GM19452 (cell line): ENCODE results near the gene SLC16A13.
"Not testable (repeated sequence)": the region's sequence is repeated elsewhere in the genome, so short reads cannot be mapped to it uniquely, and the experiment has no call there.

Source experiments
- ATAC-seq: cut with Tn5 transposase; IDR thresholded peaks from one replicate; pipeline ENCODE4 v1.9.1; 2021; ENCODE audit not compliant: unreplicated experiment

SLC16A13 gene

GRCh38 chr17:7027335-7027734 is 8.5 kb upstream of the SLC16A13 start:
- no peak for ATAC-seq

DNA sequence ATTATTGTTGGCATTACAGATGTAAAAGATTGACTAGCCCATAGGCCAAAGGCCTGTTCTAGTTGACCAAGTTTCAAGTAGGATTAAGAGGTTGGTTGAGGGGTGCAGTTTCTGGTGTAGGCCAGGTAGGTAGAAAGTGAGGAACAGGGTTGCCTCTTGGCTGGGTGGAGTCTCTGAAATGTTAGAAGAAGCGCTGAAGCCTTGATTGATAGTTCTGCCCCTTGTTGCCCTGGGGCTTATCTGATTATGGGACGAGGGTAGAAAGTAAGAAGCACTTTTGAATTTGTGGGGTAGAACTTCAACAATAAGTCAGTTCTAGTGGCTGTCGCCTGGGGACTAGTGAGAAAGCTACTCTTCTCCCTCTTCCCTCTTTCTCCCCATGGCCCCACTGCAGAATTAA is 6.7 kb upstream of the SLC16A13 start:
- no peak for ATAC-seq

DNA sequence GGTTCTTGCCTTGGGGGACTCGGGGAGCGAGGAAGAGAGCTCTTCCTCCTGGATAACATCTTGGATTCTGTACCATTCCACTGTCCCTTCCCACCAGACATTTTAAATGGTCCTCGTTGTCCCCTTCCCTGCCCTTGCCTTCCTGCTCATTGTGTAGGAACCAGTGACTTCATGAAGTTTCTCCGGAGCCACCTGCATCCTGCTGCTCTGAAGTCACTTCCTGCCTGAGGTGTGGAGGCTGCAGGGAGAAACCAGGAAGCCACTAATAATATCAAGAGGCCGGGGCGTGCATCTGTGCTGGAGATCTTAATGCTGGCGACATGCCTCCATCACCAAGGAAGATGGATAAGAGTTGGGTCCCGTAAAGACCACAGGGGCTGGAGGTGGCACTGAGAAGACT is 6.2 kb upstream of the SLC16A13 start:
- ATAC-seq = no peak

- ATAC-seq = no peak
Measured at GRCh38 chr17:7034955-7035590, 742 bp upstream of the SLC16A13 start.

DNA sequence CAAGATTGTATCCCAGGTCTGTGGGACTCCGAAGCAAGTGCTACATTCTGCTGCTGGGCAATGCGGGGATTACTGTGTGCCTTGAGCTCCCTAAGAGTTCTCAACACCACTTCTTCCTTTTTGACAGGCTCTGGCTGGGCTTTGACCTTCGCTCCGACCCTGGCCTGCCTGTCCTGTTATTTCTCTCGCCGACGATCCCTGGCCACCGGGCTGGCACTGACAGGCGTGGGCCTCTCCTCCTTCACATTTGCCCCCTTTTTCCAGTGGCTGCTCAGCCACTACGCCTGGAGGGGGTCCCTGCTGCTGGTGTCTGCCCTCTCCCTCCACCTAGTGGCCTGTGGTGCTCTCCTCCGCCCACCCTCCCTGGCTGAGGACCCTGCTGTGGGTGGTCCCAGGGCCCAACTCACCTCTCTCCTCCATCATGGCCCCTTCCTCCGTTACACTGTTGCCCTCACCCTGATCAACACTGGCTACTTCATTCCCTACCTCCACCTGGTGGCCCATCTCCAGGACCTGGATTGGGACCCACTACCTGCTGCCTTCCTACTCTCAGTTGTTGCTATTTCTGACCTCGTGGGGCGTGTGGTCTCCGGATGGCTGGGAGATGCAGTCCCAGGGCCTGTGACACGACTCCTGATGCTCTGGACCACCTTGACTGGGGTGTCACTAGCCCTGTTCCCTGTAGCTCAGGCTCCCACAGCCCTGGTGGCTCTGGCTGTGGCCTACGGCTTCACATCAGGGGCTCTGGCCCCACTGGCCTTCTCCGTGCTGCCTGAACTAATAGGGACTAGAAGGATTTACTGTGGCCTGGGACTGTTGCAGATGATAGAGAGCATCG is 2.4 kb downstream of the SLC16A13 start:
- no peak for ATAC-seq

DNA sequence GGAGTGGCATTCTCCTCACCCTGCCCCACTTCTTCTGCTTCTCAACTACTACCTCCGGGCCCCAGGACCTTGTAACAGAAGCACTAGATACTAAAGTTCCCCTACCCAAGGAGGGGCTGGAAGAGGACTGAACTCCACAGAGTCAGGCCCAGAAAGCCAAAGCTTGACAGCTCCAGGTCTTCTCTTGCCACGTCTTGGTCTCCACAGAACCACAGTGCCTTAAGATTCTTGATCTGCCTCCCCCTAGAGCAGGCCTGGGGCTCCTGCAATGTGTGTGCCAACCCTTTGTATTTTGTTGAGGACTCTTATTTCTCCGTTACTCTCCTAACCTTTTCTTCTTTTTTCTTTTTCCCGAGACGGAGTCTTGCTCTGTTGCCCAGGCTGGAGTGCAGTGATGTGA is 4.0 kb downstream of the SLC16A13 start:
- no peak for ATAC-seq

GRCh38 chr17:7041607-7042500 is 6.0 kb downstream of the SLC16A13 start:
- no peak for ATAC-seq

GRCh38 chr17:7042501-7043181 is 6.8 kb downstream of the SLC16A13 start:
- ATAC-seq = no peak

DNA sequence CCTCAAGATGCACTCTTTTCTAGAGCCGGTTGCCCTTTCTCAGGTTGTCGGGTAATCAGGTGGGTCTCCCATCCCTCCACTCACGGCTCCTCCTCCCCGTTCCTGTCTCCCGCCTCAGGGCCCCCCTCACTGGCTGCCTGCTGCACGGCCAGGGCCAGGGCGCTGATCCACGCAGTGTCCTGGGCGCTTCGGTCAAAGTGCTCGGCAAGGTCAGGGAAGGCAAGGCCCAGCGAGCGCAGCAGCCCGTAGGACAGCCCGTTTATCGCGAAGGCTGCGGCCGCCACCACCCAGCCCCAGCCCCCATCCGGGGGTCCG is 7.3 kb downstream of the SLC16A13 start:
- ATAC-seq = no peak

- no peak for ATAC-seq
Measured at GRCh38 chr17:7043497-7044198, 7.8 kb downstream of the SLC16A13 start, which contains the start of gene SLC16A11. Gene SLC16A11 (minus strand): TSS chr17:7044092. CDS start chr17:7043513, 579 bp downstream.

GRCh38 chr17:7045492-7046126 is 9.8 kb downstream of the SLC16A13 start:
- no peak for ATAC-seq

- no peak for ATAC-seq
Measured at GRCh38 chr17:7046127-7046724, 10.4 kb downstream of the SLC16A13 start.

GRCh38 chr17:7046725-7047397 is 11.0 kb downstream of the SLC16A13 start:
- not testable (repeated sequence) for ATAC-seq

DNA sequence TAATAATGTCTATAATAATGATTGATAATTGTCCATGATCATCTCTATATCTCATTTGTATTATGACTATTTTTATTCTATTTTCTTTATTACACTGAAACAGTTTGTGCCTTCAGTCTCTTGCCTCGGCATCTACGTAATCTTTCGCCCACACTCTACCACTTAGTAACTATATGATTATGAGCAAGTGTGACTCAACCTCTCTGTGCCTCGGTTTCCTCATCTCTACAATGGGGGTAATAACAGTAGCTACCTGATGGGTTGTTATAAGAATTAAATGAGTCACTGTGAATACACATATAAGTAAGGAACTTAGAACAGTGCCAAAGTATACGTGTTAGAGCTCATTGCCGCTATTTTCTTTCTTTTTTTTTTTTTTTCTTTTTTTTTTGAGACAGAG is 11.8 kb downstream of the SLC16A13 start:
- ATAC-seq = no peak

GRCh38 chr17:7048968-7049367 is 13.2 kb downstream of the SLC16A13 start:
- ATAC-seq = no peak

- not testable (repeated sequence) for ATAC-seq
Measured at GRCh38 chr17:7050583-7050982, 14.8 kb downstream of the SLC16A13 start.

DNA sequence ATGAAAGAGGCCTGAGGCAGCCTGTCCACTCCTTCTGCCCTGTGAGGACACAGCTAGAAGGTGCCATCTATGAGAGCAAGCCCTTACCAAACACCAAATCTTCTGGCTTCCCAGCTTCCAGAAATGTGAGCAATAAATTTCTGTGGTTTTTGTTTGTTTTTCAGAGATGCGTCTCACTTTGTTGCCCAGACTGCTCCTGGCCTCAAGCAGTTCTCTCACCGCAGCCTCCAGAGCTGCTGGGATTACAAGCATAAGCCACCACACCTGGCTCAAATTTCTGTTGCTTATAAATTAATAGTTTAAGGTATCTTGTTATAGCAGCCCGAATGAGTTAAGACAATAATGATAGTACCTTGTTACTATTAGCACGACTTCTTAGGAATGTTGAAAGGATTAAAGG is 20.6 kb downstream of the SLC16A13 start:
- ATAC-seq = no peak

DNA sequence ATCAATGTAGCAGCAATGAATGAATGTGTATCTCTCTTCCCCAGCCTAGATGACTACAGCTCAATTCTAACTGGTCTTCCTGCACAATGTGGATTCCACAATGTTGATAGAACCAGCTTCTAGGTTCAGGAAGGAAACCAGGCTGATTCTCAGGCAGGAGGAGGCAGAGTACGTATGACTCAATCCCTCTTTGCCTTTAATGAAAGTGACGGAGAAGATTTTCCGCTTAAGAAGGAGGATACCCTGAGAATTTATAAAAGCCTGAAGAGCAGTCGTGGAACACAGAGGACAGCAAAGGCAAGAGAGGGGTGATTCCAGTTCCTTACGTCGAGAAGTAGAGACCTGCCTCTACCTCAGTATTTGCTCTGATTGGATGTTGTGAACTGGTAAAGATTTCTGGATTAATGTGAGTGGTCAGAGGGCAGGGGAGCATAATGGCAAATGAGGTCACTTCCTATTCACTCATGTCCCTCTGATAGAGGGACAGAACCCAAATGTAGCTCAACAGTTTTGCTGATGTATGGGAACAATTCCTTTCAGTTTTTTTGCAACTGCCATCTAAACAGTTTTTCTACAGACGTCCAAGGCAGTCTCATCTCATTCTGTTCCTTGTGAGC is 23.1 kb downstream of the SLC16A13 start:
- no peak for ATAC-seq
